Activated T-helper 9 cell treated with anti-CD3 and anti-CD28 coated beads, Interleukin-2, amount 50 U/mL, for 16 hours (primary cell): ENCODE results near the gene NFATC2.
"Not testable (repeated sequence)": the region's sequence is repeated elsewhere in the genome, so short reads cannot be mapped to it uniquely, and the experiment has no call there.

Source experiments
- DNase-seq: peaks from one replicate; pipeline ENCODE4 v3.0.0-alpha.2; 2020; ENCODE audit warnings: low read depth

The NFATC2 gene

DNA sequence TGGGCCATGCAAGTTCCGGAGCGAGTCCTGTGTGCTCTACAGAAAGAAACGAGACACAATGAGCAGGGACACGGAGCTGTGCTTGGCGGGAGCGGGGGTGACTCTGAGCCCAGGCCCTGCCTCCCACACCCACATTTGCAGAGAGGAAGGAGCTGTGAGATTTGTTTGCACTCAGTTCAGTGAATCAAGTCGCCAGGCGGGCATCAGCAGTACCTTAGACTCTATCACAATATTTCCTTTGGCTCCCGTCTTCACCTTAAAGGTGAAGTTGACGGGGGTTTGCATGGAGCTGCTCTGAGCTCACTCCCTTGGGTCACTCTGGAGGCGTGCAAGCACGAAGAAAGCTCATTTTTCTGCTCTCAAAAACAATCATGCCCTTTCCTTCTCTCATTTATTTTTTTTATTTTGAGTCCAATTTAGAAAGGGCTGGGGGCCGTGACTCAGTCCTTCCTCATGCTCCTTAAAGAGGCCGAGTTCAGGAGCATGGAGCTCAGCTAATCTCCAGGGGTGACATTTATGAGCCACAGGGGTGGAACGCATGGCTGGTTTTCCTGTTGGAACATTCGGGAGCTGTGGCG lies 188.2 kb downstream of the NFATC2 start:
- no peak for DNase-seq

DNA sequence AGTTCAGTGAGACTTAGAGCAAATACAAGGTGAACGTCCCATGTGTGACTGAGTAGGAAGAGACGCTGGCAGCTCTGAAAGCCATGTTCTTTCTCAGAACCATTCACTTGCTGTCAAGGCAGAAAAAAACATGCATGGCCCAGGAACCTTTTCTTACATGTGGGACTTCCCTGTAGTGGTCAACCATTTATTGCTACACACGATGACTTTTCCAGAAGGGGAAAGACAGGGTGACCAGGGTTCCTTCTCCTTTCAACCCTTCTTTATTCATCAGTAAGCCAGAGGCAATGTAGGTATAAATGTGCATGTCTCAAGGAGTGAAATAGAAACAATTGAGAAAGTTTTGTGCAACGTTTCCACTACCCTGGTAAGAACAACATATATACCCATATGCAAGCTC lies 189.0 kb downstream of the NFATC2 start:
- no peak for DNase-seq

DNA sequence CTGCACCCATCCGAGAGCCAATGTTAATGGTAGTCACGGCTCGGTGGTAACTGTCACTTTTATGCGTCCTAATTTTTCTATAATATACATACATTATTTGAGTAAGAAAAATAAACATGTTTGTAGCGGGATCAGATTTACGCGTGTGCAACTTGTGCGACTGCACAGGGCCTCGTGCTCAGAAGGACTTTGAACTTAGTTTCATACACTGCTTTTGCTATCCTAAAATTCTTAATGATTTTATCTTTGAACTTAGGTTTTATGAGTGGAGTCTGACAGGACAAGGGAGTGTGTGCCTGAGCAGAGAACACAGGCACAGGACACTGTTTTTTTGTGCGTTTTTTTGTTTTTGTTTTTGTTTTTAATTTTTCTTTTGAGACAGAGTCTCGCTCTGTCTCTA lies 189.7 kb downstream of the NFATC2 start:
- DNase-seq, result no peak

GRCh38 chr20:51350941-51351631 lies 191.4 kb downstream of the NFATC2 start:
- DNase-seq, result no peak

DNA sequence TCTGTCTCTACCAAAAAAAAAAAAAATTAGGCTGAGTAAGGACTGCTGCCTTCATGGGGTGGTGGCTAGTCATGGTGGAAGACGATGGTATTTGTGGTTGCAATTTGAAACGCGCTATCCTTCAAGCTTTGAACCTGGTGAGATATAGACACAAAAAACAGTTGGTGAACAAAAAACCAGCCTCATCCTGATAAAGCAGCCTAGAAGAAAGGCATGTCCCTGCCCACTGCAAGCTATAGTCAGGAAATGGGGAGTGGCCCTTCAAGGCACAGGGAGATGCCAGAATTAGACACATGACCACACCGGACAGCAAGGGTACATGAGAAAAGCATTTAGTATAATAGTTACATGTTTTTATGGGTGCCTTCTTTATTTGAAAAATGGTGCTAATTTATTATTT lies 193.6 kb downstream of the NFATC2 start:
- DNase-seq, result no peak

GRCh38 chr20:51347831-51348230 lies 194.7 kb downstream of the NFATC2 start:
- no peak for DNase-seq

DNA sequence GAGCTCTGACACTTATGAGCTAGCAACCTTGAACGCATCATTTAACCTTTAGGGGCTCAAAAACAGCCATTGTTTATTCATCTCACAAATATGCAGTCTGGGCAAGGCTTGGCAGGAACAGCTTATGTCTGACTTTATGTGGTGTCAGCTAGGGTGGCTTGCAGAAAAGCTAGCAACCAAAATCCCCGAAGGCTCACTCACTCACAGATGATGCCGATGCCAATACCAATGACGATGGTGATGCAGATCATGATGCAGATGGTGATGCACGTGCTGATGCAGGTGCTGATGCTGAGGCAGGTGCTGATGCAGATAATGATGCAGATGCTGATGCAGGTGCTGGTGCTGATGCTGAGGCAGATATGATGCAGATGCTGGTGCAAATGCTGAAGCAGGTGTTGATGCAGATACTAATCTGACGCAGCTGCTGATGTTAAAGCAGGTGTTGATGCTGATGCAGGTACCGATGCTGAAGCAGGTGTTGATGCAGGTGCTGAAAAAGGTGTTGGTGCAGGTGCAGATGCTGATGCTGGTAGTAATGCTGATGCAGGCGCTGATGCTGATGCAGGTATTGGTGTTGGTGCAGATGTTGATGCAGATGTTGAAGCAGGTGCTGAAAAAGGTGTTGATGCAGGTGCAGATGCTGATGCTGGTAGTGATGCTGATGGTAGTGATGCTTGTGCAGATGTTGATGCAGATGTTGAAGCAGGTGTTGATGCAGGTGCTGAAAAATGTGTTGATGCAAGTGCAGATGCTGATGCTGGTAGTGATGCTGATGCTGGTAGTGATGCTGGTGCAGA lies 195.6 kb downstream of the NFATC2 start:
- DNase-seq, result no peak

DNA sequence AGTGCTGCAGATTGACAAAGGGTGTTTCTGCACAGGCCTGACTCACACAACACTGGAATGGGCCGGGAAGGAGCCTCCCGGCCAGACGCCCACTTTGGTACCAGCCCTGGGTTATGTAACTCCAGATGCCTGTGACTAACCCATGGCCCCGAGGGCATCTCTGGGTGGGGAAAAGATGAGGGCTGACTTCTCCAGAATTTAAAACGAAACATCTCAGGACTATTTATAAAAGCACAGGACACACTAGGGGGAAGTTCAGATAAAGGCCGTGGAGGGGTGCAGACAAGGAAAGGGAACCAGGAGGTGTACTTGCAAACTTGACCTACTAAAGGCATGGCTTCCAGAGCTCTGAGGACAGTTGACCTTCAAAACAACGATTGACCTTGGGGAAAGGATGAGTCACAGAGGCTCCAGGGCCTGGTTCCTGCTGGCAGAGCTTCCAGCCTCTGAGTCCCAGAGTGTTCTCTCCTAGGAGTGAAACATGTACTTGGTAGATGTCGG lies 196.9 kb downstream of the NFATC2 start:
- DNase-seq, result no peak

GRCh38 chr20:51343802-51344201 lies 198.7 kb downstream of the NFATC2 start:
- DNase-seq, result not testable (repeated sequence)

GRCh38 chr20:51342510-51343236 lies 199.8 kb downstream of the NFATC2 start:
- DNase-seq, result no peak

- DNase-seq, result no peak
Observed at GRCh38 chr20:51341581-51341980, 200.9 kb downstream of the NFATC2 start.

GRCh38 chr20:51340451-51340840 lies 202.1 kb downstream of the NFATC2 start:
- no peak for DNase-seq

DNA sequence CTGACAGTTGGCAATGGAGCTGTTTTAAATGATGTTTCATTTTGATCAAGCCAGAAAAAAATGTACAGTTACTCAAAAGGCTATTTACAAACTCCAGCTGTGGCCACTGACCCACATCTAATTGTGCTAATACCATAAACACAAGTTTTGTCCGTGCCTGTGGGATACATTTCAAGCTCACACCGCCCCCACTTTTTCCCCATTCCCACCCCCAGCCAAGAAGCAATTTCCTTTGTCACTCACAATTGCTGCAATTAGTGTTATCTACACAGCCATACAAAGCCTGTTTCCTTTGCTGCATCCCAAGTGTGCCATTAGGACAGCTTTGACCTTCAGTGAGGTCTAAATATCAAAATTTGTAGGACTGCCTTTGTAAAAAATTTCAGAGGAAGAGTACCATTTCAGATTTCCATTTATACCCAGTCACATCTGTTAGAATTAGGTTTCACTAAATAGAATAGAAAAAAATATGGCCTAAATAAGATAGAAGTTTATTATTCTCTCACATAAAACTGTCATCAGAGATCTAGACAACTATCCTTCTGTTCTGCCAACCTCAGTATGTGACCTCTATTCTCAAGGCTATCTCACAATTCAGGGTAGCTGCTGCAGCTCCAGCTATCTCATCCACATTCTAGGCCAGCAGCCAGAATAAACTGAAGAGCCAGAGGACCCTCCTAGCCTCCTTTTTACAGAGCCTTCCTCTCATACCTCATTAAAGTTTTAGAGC lies 202.6 kb downstream of the NFATC2 start:
- DNase-seq, result no peak

DNA sequence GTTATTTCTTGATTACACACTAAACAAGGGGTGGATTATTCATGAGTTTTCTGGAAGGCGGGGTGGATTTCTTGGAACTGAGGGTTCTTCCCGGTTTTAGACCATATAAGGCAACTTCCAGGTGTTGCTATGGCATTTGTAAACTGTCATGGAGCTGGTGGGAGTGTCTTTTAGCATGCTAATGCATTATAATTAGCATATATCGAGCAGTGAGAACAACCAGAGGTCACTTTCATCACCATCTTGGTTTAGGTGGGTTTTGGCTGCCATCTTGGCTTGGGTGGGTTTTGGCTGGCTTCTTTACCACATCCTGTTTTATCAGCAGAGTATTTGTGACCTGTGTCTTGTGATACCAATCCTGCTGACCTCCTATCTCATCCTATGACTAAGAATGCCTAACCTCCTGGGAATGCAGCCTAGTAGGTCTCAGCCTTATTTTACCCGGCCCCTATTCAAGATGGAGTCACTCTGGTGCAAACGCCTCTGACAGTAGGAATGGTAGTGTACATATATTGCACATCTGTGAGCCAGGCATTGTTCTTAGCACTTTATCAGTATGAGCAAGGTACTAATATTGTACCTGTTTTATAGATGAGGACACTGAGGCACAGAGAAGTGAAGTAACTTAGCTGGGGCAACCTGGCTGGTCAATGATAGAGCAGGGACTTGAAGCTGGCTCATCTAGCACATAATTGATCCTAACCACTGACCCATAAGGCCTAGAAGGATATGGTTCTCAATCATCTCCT lies 203.7 kb downstream of the NFATC2 start:
- no peak for DNase-seq

- no peak for DNase-seq
Observed at GRCh38 chr20:51337126-51337805, 205.3 kb downstream of the NFATC2 start.
